Measurements from ENCODE around the gene CNTN4.

GRCh38 chr3:2623436-2623835 lies 524.8 kb downstream of the CNTN4 start:
- TF ChIP-seq CTCF (IDR thresholded peaks at IDR 0.05; ENCODE audit: low read length) (no peak), EZH2phosphoT487 (IDR thresholded peaks at IDR 0.05; ENCODE audit: low read length) (no peak)
